Stimulated activated naive CD8-positive, alpha-beta T cell treated with anti-CD3 and anti-CD28 coated beads, Interleukin-15, Interleukin-2, amounts not matched to agents 100 ng/mL and 50 ng/mL, for 24 hours (primary cell): Measurements from ENCODE around the gene CYRIA.

Source experiments
- H3K27ac Mint-ChIP-seq: one replicate; pipeline ENCODE4 v1.8.0; 2021; ENCODE audit warnings: mild to moderate bottlenecking, mixed read lengths
- H3K27me3 Mint-ChIP-seq: one replicate; pipeline ENCODE4 v1.8.0; 2021; ENCODE audit warnings: mixed read lengths
- H3K36me3 Mint-ChIP-seq: one replicate; pipeline ENCODE4 v1.8.0; 2021; ENCODE audit warnings: low read depth, mixed read lengths
- H3K4me1 Mint-ChIP-seq: one replicate; pipeline ENCODE4 v1.8.0; 2021; ENCODE audit warnings: low read depth, mixed read lengths
- H3K4me3 Mint-ChIP-seq: one replicate; pipeline ENCODE4 v1.8.0; 2021; ENCODE audit warnings: mild to moderate bottlenecking, mixed read lengths
- H3K9me3 Mint-ChIP-seq: one replicate; pipeline ENCODE4 v1.8.0; 2021; ENCODE audit warnings: mixed read lengths

The CYRIA gene

GRCh38 chr2:16635791-16636699 lies 29.6 kb downstream of the CYRIA start:
- no peak overlapping the region for H3K27ac Mint-ChIP-seq
- peaks cover 29% of the 10 kb centered on the region for H3K4me1 Mint-ChIP-seq
- H3K4me3 Mint-ChIP-seq, result no peak overlapping the region
- H3K9me3 Mint-ChIP-seq, result no peaks in the 10 kb centered on the region
- H3K36me3 Mint-ChIP-seq, result no peaks in the 10 kb centered on the region
- H3K27me3 Mint-ChIP-seq, result no peaks in the 10 kb centered on the region

- Mint-ChIP-seq H3K27ac (peak overlapping the region; percentile 0), H3K9me3 (no peaks in the 10 kb centered on the region), H3K27me3 (no peaks in the 10 kb centered on the region), H3K4me3 (no peak overlapping the region), H3K4me1 (peaks cover 40% of the 10 kb centered on the region), H3K36me3 (no peaks in the 10 kb centered on the region)
Observed at GRCh38 chr2:16633621-16634430, 31.8 kb downstream of the CYRIA start.

- Mint-ChIP-seq H3K4me1 (peaks cover 43% of the 10 kb centered on the region), H3K4me3 (no peak overlapping the region), H3K27me3 (no peaks in the 10 kb centered on the region), H3K27ac (no peak overlapping the region), H3K9me3 (no peaks in the 10 kb centered on the region), H3K36me3 (no peaks in the 10 kb centered on the region)
Observed at GRCh38 chr2:16632598-16632997, 33.0 kb downstream of the CYRIA start.

- Mint-ChIP-seq H3K27ac (no peak overlapping the region), H3K36me3 (no peaks in the 10 kb centered on the region), H3K4me1 (peaks cover 57% of the 10 kb centered on the region), H3K27me3 (no peaks in the 10 kb centered on the region), H3K4me3 (no peak overlapping the region), H3K9me3 (no peaks in the 10 kb centered on the region)
Observed at GRCh38 chr2:16630463-16630862, 35.2 kb downstream of the CYRIA start.

GRCh38 chr2:16629770-16630169 lies 35.9 kb downstream of the CYRIA start:
- no peaks in the 10 kb centered on the region for H3K36me3 Mint-ChIP-seq
- H3K27me3 Mint-ChIP-seq, result no peaks in the 10 kb centered on the region
- H3K9me3 Mint-ChIP-seq, result no peaks in the 10 kb centered on the region
- H3K27ac Mint-ChIP-seq, result no peak overlapping the region
- H3K4me3 Mint-ChIP-seq, result no peak overlapping the region
- H3K4me1 Mint-ChIP-seq, result peaks cover 63% of the 10 kb centered on the region

- Mint-ChIP-seq H3K4me3 (no peak overlapping the region), H3K36me3 (no peaks in the 10 kb centered on the region), H3K9me3 (no peaks in the 10 kb centered on the region), H3K27ac (no peak overlapping the region), H3K27me3 (no peaks in the 10 kb centered on the region), H3K4me1 (peaks cover 67% of the 10 kb centered on the region)
Observed at GRCh38 chr2:16629044-16629443, 36.6 kb downstream of the CYRIA start.

GRCh38 chr2:16628314-16628713 lies 37.3 kb downstream of the CYRIA start:
- Mint-ChIP-seq H3K4me3 (no peak overlapping the region), H3K27ac (no peak overlapping the region)

GRCh38 chr2:16626997-16627605 lies 38.5 kb downstream of the CYRIA start:
- peak overlapping the region; percentile 21 for H3K27ac Mint-ChIP-seq

More at GRCh38 chr2:16628314-16628713, 37.3 kb downstream of the CYRIA start:
- Mint-ChIP-seq H3K9me3 (no peaks in the 10 kb centered on the region), H3K4me1 (peaks cover 69% of the 10 kb centered on the region), H3K36me3 (no peaks in the 10 kb centered on the region), H3K27me3 (no peaks in the 10 kb centered on the region)

GRCh38 chr2:16626497-16626896 lies 39.1 kb downstream of the CYRIA start:
- Mint-ChIP-seq H3K27ac (no peak overlapping the region), H3K27me3 (no peaks in the 10 kb centered on the region), H3K36me3 (no peaks in the 10 kb centered on the region), H3K4me3 (no peak overlapping the region), H3K4me1 (peaks cover 81% of the 10 kb centered on the region), H3K9me3 (no peaks in the 10 kb centered on the region)

More at GRCh38 chr2:16626997-16627605, 38.5 kb downstream of the CYRIA start:
- H3K9me3 Mint-ChIP-seq, result no peaks in the 10 kb centered on the region
- H3K4me3 Mint-ChIP-seq, result no peak overlapping the region
- H3K36me3 Mint-ChIP-seq, result no peaks in the 10 kb centered on the region
- no peaks in the 10 kb centered on the region for H3K27me3 Mint-ChIP-seq
- H3K4me1 Mint-ChIP-seq, result peaks cover 81% of the 10 kb centered on the region

GRCh38 chr2:16625759-16626158 lies 39.9 kb downstream of the CYRIA start:
- Mint-ChIP-seq H3K4me3 (no peak overlapping the region), H3K36me3 (no peaks in the 10 kb centered on the region), H3K9me3 (no peaks in the 10 kb centered on the region), H3K27ac (peak overlapping the region; percentile 15), H3K4me1 (peaks cover 81% of the 10 kb centered on the region), H3K27me3 (no peaks in the 10 kb centered on the region)

- Mint-ChIP-seq H3K4me3 (no peak overlapping the region), H3K27ac (peak overlapping the region; percentile 15), H3K27me3 (no peaks in the 10 kb centered on the region), H3K4me1 (peaks cover 76% of the 10 kb centered on the region), H3K36me3 (no peaks in the 10 kb centered on the region), H3K9me3 (no peaks in the 10 kb centered on the region)
Observed at GRCh38 chr2:16625201-16625729, 40.4 kb downstream of the CYRIA start.

GRCh38 chr2:16624436-16624780 lies 41.2 kb downstream of the CYRIA start:
- H3K36me3 Mint-ChIP-seq, result no peaks in the 10 kb centered on the region
- no peaks in the 10 kb centered on the region for H3K27me3 Mint-ChIP-seq
- H3K9me3 Mint-ChIP-seq, result no peaks in the 10 kb centered on the region
- peaks cover 70% of the 10 kb centered on the region for H3K4me1 Mint-ChIP-seq
- H3K4me3 Mint-ChIP-seq, result no peak overlapping the region
- no peak overlapping the region for H3K27ac Mint-ChIP-seq

- no peak overlapping the region for H3K4me3 Mint-ChIP-seq
- H3K36me3 Mint-ChIP-seq, result no peaks in the 10 kb centered on the region
Observed at GRCh38 chr2:16623564-16624435, 41.8 kb downstream of the CYRIA start.

GRCh38 chr2:16623031-16623430 lies 42.6 kb downstream of the CYRIA start:
- Mint-ChIP-seq H3K36me3 (no peaks in the 10 kb centered on the region), H3K4me1 (peaks cover 57% of the 10 kb centered on the region), H3K4me3 (no peak overlapping the region), H3K9me3 (no peaks in the 10 kb centered on the region), H3K27me3 (no peaks in the 10 kb centered on the region), H3K27ac (no peak overlapping the region)

More at GRCh38 chr2:16623564-16624435, 41.8 kb downstream of the CYRIA start:
- peaks cover 64% of the 10 kb centered on the region for H3K4me1 Mint-ChIP-seq
- H3K9me3 Mint-ChIP-seq, result no peaks in the 10 kb centered on the region
- no peaks in the 10 kb centered on the region for H3K27me3 Mint-ChIP-seq
- H3K27ac Mint-ChIP-seq, result no peak overlapping the region
